Upper lobe of right lung (tissue), 1 donor: Measurements from ENCODE around the gene E4F1. TPM values are rescaled to one million over a fixed set of nuclear protein-coding genes. Genes with fewer than 3 reads are reported as not detected.
"Not testable (repeated sequence)": the region's sequence is repeated elsewhere in the genome, so short reads cannot be mapped to it uniquely, and the experiment has no call there.

Experiments
- ATAC-seq: fragments of 200-7000 bp; cut with Tn5 transposase; one replicate; pipeline ENCODE4 v1.9.1; 2020; ENCODE audit warnings: mild to moderate bottlenecking, moderate library complexity
- DNase-seq: peaks from one replicate; pipeline ENCODE4 v3.0.0-alpha.2; 2020
- H3K27ac ChIP-seq: fragments of 200-600 bp; one replicate; pipeline ENCODE4 v1.8.0; 2022
- H3K27me3 ChIP-seq: fragments of 200-600 bp; one replicate; pipeline ENCODE4 v1.8.0; 2022; ENCODE audit warnings: mild to moderate bottlenecking
- H3K36me3 ChIP-seq: fragments of 200-600 bp; one replicate; pipeline ENCODE4 v1.8.0; 2022
- H3K4me1 ChIP-seq: fragments of 200-600 bp; one replicate; pipeline ENCODE4 v1.8.0; 2022
- H3K4me3 ChIP-seq: fragments of 200-600 bp; one replicate; pipeline ENCODE4 v1.8.0; 2022; ENCODE audit warnings: mild to moderate bottlenecking
- H3K9me3 ChIP-seq: fragments of 200-600 bp; one replicate; pipeline ENCODE4 v1.8.0; 2022
- intact Hi-C: fragments of 100-400 bp; cut with DNase I; formaldehyde crosslinking; loops from one replicate; pipeline ENCODE4 v1.11.0; 2022
- total RNA-seq: library from RNA; stranded (reverse); fragmentation: NEBNext Ultra II Directional; extraction: Animal tissue kit (Norgen Biotek cat#: 25700); gene quantifications from one replicate; pipeline ENCODE4 v1.2.1, GENCODE V29; 2021
- TF ChIP-seq, protein P1 (sequence below): fragments of 200-600 bp; IDR thresholded peaks from one replicate; pipeline ENCODE4 v1.8.0; 2022; ENCODE audit warnings: antibody characterized with exemption
- donor health status: DM: no; HTN: yes; CAD: no; lungs with severe emphysema.

Gene E4F1
- total RNA-seq, 1 donor from 2014 or later, result 22.6 TPM

GRCh38 chr16:2199095-2199494 lies 24.3 kb upstream of the E4F1 start:
- peaks cover 11% of the 10 kb centered on the region for H3K4me1 ChIP-seq
- no peak for ATAC-seq
- intact Hi-C loops, result no loop called here
- peaks cover 34% of the 10 kb centered on the region for H3K27me3 ChIP-seq
- no peak for DNase-seq
- H3K36me3 ChIP-seq, result no peaks in the 10 kb centered on the region
- H3K9me3 ChIP-seq, result no peaks in the 10 kb centered on the region
- H3K4me3 ChIP-seq, result no peak overlapping the region
- H3K27ac ChIP-seq, result no peak overlapping the region
- TF ChIP-seq, protein P1, sequence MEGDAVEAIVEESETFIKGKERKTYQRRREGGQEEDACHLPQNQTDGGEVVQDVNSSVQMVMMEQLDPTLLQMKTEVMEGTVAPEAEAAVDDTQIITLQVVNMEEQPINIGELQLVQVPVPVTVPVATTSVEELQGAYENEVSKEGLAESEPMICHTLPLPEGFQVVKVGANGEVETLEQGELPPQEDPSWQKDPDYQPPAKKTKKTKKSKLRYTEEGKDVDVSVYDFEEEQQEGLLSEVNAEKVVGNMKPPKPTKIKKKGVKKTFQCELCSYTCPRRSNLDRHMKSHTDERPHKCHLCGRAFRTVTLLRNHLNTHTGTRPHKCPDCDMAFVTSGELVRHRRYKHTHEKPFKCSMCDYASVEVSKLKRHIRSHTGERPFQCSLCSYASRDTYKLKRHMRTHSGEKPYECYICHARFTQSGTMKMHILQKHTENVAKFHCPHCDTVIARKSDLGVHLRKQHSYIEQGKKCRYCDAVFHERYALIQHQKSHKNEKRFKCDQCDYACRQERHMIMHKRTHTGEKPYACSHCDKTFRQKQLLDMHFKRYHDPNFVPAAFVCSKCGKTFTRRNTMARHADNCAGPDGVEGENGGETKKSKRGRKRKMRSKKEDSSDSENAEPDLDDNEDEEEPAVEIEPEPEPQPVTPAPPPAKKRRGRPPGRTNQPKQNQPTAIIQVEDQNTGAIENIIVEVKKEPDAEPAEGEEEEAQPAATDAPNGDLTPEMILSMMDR, result no peak

GRCh38 chr16:2199621-2200139 lies 23.7 kb upstream of the E4F1 start:
- no peak overlapping the region for H3K27ac ChIP-seq
- H3K27me3 ChIP-seq, result peaks cover 28% of the 10 kb centered on the region
- H3K36me3 ChIP-seq, result no peaks in the 10 kb centered on the region
- peaks cover 13% of the 10 kb centered on the region for H3K4me1 ChIP-seq
- no peaks in the 10 kb centered on the region for H3K9me3 ChIP-seq
- H3K4me3 ChIP-seq, result no peak overlapping the region
- intact Hi-C loops, result no loop called here
- TF ChIP-seq, protein P1, result no peak
- no peak for ATAC-seq
- DNase-seq, result no peak

DNA sequence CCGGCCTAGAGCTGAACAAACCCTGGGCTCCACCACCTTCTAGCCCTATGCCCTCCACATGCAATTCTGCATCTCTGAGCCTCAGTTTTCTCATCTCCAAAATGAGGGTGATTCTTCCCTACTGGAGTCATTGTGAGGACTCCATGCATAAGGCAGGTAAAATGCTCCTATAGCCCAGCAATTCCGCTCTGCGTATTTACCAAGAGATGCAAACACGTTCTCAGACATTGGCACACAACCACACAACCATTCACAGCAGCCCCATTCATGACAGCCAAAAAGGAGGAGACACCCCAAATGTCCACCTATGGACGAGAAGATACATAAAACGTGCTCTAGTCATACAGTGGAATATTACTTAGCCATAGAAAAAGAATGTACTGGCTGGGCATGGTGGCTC lies 23.1 kb upstream of the E4F1 start:
- DNase-seq (no peak), ATAC-seq (no peak)
- TF ChIP-seq, protein P1, result no peak
- H3K4me1 ChIP-seq, result peaks cover 12% of the 10 kb centered on the region
- intact Hi-C loops, result no loop called here
- no peaks in the 10 kb centered on the region for H3K36me3 ChIP-seq
- no peak overlapping the region for H3K27ac ChIP-seq
- peaks cover 22% of the 10 kb centered on the region for H3K27me3 ChIP-seq
- H3K9me3 ChIP-seq, result no peaks in the 10 kb centered on the region
- no peak overlapping the region for H3K4me3 ChIP-seq

DNA sequence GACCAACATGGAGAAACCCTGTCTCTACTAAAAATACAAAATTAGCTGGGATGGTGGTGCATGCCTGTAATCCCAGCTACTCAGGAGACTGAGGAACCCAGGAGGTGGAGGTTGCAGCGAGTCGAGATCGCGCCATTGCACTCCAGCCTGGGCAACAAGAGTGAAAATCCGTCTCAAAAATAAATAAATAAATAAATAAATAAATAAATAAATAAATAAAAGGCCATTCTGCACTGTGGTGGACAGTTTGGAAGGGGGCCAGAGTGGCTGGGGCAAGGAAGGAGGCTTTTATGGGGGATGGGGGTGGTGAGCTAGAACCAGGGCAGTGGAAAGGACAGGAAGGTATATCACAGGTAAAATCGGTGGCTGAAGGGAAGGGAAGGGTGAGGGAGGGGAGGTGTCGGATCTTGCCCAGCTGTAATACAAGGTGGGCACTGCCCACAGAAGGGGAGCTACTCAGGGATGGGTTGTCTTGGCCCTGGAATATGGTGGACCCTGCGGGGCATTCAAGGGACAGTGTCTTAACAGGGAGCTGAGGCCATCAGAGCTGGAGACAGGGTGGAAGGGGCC lies 20.2 kb upstream of the E4F1 start:
- ATAC-seq, H3K27ac ChIP-seq, intact Hi-C loops, H3K27me3 ChIP-seq, H3K4me3 ChIP-seq, DNase-seq, H3K9me3 ChIP-seq: not testable (repeated sequence)
- Histone ChIP-seq H3K36me3 (peaks cover 15% of the 10 kb centered on the region), H3K4me1 (peaks cover 18% of the 10 kb centered on the region)

DNA sequence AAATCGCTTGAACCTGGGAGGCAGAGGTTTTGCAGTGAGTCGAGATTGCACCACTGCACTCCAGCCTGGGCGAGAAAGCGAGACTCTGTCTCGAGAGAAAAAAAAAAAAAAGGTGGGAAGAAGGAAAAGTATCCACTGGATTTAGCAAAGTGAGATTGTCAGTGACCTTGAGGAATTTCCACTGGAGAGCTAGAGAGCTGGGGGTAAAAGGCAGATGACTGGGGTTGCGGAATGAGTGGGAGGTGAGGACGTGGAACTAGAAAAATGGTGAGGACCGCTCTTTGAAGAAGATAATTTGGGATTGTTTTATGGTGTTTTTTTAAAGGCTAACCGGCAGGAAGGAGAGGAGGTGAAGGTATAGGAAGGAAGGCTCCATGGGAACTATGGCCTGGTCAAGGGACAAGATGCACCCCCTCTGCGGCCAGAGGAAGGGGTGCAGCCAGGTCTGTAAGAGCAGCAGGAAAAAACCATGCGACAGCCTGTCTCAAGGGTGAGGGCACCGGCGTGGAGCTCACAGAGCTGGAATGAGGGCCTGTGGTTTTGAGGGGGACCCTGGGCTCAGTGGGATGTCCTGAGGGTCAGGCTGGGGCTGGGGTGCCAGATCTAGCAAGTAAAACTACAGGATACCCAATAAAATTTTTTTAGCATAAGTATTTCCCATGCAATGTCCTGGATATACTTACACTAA lies 18.8 kb upstream of the E4F1 start:
- peak overlapping the region; percentile 98 for H3K27ac ChIP-seq
- DNase-seq (no peak), ATAC-seq (no peak)
- H3K4me1 ChIP-seq, result peaks cover 18% of the 10 kb centered on the region
- H3K4me3 ChIP-seq, result peak overlapping the region; percentile 86
- no peaks in the 10 kb centered on the region for H3K27me3 ChIP-seq
- H3K9me3 ChIP-seq, result no peaks in the 10 kb centered on the region
- intact Hi-C loops, result no loop called here
- TF ChIP-seq, protein P1, result no peak
- peaks cover 29% of the 10 kb centered on the region for H3K36me3 ChIP-seq

DNA sequence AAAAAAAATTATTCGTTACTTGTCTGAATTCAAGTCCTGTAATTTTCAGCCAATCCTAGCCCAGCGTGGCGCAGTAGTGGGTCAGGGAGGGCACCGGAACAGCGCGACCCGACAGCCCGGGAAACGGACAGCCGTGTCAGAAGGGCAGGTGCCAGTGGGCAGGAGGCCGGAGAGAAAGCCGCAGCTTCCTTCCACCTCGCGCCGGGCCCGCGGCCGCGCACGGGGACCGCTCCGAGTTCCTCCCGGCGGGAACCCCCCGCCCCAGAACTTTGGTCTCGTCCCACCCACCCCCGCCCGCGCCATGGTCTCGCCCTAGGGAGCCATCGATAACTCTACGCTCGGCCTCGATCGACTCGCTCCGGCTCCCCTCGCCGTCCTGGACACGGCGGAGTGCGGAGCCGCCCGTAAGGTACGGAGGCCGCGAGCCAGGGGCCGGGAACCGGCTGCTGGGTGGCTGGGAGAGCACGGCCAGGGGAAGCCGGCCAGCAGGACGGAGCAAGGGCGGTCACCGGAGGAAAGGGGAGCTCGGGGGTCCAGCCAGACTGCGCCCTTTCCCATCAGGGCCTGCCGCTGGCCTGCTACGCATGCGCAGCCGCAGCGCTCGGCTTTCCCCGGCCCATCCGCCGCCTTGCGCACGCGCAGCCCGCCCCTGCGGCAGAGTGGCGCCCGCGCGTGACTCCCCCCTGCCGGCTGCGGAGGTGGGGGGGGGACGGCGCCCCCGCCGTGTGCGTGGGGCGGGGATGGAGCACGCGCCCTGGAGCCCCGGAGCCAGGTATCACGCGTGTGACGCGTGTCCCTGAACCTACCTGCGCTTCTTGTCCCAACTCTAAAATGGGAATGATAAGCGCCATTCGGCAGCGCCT lies 18.1 kb upstream of the E4F1 start, which contains the start of gene MLST8:
MLST8 (plus strand) TSS at position 351 of the 863 bp plus-strand sequence. CDS start 632 bp downstream, outside the sequence.
- intact Hi-C loops, result no loop called here
- H3K36me3 ChIP-seq, result peaks cover 34% of the 10 kb centered on the region
- H3K27me3 ChIP-seq, result no peaks in the 10 kb centered on the region
- peaks cover 18% of the 10 kb centered on the region for H3K4me1 ChIP-seq
- no peaks in the 10 kb centered on the region for H3K9me3 ChIP-seq
- H3K4me3 ChIP-seq, result peak within 1 kb of the TSS; percentile 86
- ATAC-seq, result peak; percentile 96
- TF ChIP-seq, protein P1, result peak; percentile 22
- DNase-seq, result peak; percentile 94
- peak within 1 kb of the TSS; percentile 98 for H3K27ac ChIP-seq
